ENCODE results near the gene ADAMTS17.

DNA sequence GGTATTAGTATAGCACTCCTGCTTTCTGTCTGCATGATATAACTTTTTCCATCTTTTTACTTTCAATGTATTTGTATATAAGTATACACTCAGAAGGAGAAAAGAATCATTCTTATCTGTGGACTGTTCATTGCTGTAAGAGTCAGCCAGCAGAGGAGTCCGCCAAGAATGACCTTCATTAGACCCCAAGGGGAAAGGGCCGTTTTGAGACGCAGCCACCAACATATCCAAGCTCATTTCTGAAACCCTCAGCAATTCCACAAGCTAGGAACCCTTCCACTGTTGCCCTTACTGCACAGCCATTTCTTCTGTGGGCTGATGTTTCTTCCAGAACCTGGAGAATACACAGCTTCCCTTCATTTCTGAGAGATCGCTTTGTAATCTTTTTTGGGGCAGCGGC, 301.8 kb downstream of the ADAMTS17 start:
- TF ChIP-seq TBP (optimal IDR thresholded peaks at IDR 0.05; ENCODE audit: low read depth, low read length) (no peak), DPF2 (IDR thresholded peaks at IDR 0.05) (no peak), CEBPB (tag; IDR thresholded peaks at IDR 0.05) (no peak), FOSL1 (tag; conservative IDR thresholded peaks at IDR 0.05) (no peak), HCFC1 (IDR thresholded peaks at IDR 0.05; ENCODE audit: low read depth, low read length) (no peak), TEAD1 (CRISPR knock-in tag; IDR thresholded peaks at IDR 0.05) (no peak), CTCF (IDR thresholded peaks at IDR 0.05 in 2 of 3, conservative IDR thresholded peaks at IDR 0.05 in 1 of 3; ENCODE audit: insufficient read depth in 2 of 3, low read depth in 1 of 3, low read length in 3 of 3) (no peak), JUN (IDR thresholded peaks at IDR 0.05; ENCODE audit: borderline replicate concordance, low read depth, low read length) (no peak), JUN (CRISPR knock-in tag; IDR thresholded peaks at IDR 0.05; ENCODE audit: borderline replicate concordance) (no peak), ZBTB7A (IDR thresholded peaks at IDR 0.05; ENCODE audit: borderline replicate concordance, control insufficient read depth, low read depth, low read length) (no peak), POLR2A (conservative IDR thresholded peaks at IDR 0.05) (no peak)
